Activated CD4-positive, alpha-beta T cell treated with anti-CD3 and anti-CD28 coated beads for 4 hours (primary cell): ENCODE results near the gene NANOGP8.

Experiments used
- DNase-seq, 2 donors: peaks; one replicate each; pipeline ENCODE4 v3.0.0-alpha.2; 2020

NANOGP8 gene

GRCh38 chr15:35055416-35056105 lies 29.5 kb downstream of the NANOGP8 start:
- no peak for DNase-seq

GRCh38 chr15:35054380-35054779 lies 30.7 kb downstream of the NANOGP8 start:
- DNase-seq: no peak

- DNase-seq: no peak
Measured at GRCh38 chr15:35047996-35048395, 37.1 kb downstream of the NANOGP8 start.

GRCh38 chr15:35047528-35047927 lies 37.6 kb downstream of the NANOGP8 start:
- no peak for DNase-seq

- DNase-seq: no peak
Measured at GRCh38 chr15:35043373-35044095, 41.6 kb downstream of the NANOGP8 start.

GRCh38 chr15:35040339-35041255 lies 44.5 kb downstream of the NANOGP8 start:
- no peak for DNase-seq

- no peak for DNase-seq
Measured at GRCh38 chr15:35038626-35039451, 46.3 kb downstream of the NANOGP8 start.
